Measurements from ENCODE around the gene CFI. TPM values are rescaled to one million over a fixed set of nuclear protein-coding genes. Genes with fewer than 3 reads are reported as not detected.

Gene CFI
- polyA plus RNA-seq, 3 donors, result not detected

- Histone ChIP-seq H3K9me3 (replicated peaks in 1 of 2; ENCODE audit: control insufficient read depth in 1 of 2, insufficient read depth in 1 of 2, low read length in 2 of 2) (no peaks in the 10 kb centered on the region), H3K27me3 (ENCODE audit: control insufficient read depth in 2 of 2, insufficient read depth in 2 of 2, low read length in 2 of 2) (no peaks in the 10 kb centered on the region), H3K9ac (ENCODE audit: insufficient read depth, low read length, poor library complexity, severe bottlenecking) (no peak overlapping the region), H3K4me3 (replicated peaks in 1 of 3; ENCODE audit: low read depth in 2 of 3, low read length in 3 of 3) (no peak overlapping the region), H3K36me3 (replicated peaks in 1 of 2; ENCODE audit: control insufficient read depth in 1 of 2, insufficient read depth in 2 of 2, low read length in 2 of 2) (no peaks in the 10 kb centered on the region), H3K27ac (ENCODE audit: low read depth in 1 of 2, low read length in 2 of 2) (no peak overlapping the region), H4K20me1 (ENCODE audit: insufficient read depth, low read length) (no peaks in the 10 kb centered on the region), H3K4me1 (ENCODE audit: control insufficient read depth in 1 of 2, insufficient read depth in 2 of 2, low read length in 2 of 2) (peaks cover 0 to 4% of the 10 kb centered on the region in 2 donors), H3K4me2 (replicated peaks; ENCODE audit: extremely low read depth, low read length, poor library complexity, severe bottlenecking) (no peak overlapping the region), H2AFZ (ENCODE audit: insufficient read depth, low read depth, low read length, poor library complexity, severe bottlenecking) (no peak overlapping the region), H3K79me2 (ENCODE audit: insufficient read depth, low read length) (no peaks in the 10 kb centered on the region)
- Mint-ChIP-seq H3K36me3 (no peaks in the 10 kb centered on the region), H3K4me1 (peaks cover 9% of the 10 kb centered on the region), H3K4me3 (no peak overlapping the region), H3K27ac (no peak overlapping the region), H3K27me3 (ENCODE audit: low read depth in 3 of 3) (no peaks in the 10 kb centered on the region), H3K9me3 (peaks cover 0 to 2% (median 0%) of the 10 kb centered on the region in 7 donors)
- WGBS (ENCODE audit: insufficient coverage), result no CpG with 5 or more reads among the region's 4 CpGs
- no peak for DNase-seq
- no peak for TF ChIP-seq CTCF (IDR thresholded peaks at IDR 0.05)
- intact Hi-C loops (cut with micrococcal nuclease), result no loop called here
These were observed 49.9 kb downstream of the CFI start for GRCh38 chr4:109751852-109752251.

GRCh38 chr4:109750652-109751244, 51.1 kb downstream of the CFI start:
- intact Hi-C loops (cut with micrococcal nuclease), result no loop called here
- Histone ChIP-seq H3K4me3 (replicated peaks in 1 of 3; ENCODE audit: low read depth in 2 of 3, low read length in 3 of 3) (no peak overlapping the region), H3K27ac (ENCODE audit: low read depth in 1 of 2, low read length in 2 of 2) (no peak overlapping the region), H3K4me2 (replicated peaks; ENCODE audit: extremely low read depth, low read length, poor library complexity, severe bottlenecking) (no peak overlapping the region), H3K27me3 (ENCODE audit: control insufficient read depth in 2 of 2, insufficient read depth in 2 of 2, low read length in 2 of 2) (no peaks in the 10 kb centered on the region), H3K36me3 (replicated peaks in 1 of 2; ENCODE audit: control insufficient read depth in 1 of 2, insufficient read depth in 2 of 2, low read length in 2 of 2) (no peaks in the 10 kb centered on the region), H2AFZ (ENCODE audit: insufficient read depth, low read depth, low read length, poor library complexity, severe bottlenecking) (no peak overlapping the region), H3K4me1 (ENCODE audit: control insufficient read depth in 1 of 2, insufficient read depth in 2 of 2, low read length in 2 of 2) (no peaks in the 10 kb centered on the region), H3K9me3 (replicated peaks in 1 of 2; ENCODE audit: control insufficient read depth in 1 of 2, insufficient read depth in 1 of 2, low read length in 2 of 2) (no peaks in the 10 kb centered on the region), H4K20me1 (ENCODE audit: insufficient read depth, low read length) (no peaks in the 10 kb centered on the region), H3K9ac (ENCODE audit: insufficient read depth, low read length, poor library complexity, severe bottlenecking) (no peak overlapping the region), H3K79me2 (ENCODE audit: insufficient read depth, low read length) (no peaks in the 10 kb centered on the region)
- no peak for DNase-seq
- 100% methylated on average over 2 of the region's 4 CpGs for WGBS (ENCODE audit: insufficient coverage)
- Mint-ChIP-seq H3K9me3 (no peaks in the 10 kb centered on the region), H3K4me3 (no peak overlapping the region), H3K27me3 (ENCODE audit: low read depth in 3 of 3) (no peaks in the 10 kb centered on the region), H3K27ac (no peak overlapping the region), H3K4me1 (no peaks in the 10 kb centered on the region), H3K36me3 (no peaks in the 10 kb centered on the region)
- no peak for TF ChIP-seq CTCF (IDR thresholded peaks at IDR 0.05)

Measured in CD14-positive monocyte (primary cell).